Natural killer cell (primary cell): ENCODE results near the gene PDE9A. TPM values are rescaled to one million over a fixed set of nuclear protein-coding genes. Genes with fewer than 3 reads are reported as not detected.

Source experiments
- ATAC-seq, 3 donors: fragments of 150-1000 bp in 2 of 3; fragments of 200-7000 bp in 1 of 3; cut with Tn5 transposase; 1 replicate in 1 of 3; 2 replicates in 2 of 3; pipeline ENCODE4 v1.10.0; 2021; ENCODE audit warnings: mild to moderate bottlenecking in 2 of 3, moderate library complexity in 2 of 3
- DNase-seq, 2 donors: peaks; one replicate each; pipeline versions ENCODE4 v3.0.0 to v3.0.0-alpha.2; 2013 to 2021; ENCODE audit warnings: mixed read lengths in 1 of 2
- H3K27ac ChIP-seq: one replicate; pipeline ENCODE4 v1.5.1; 2013; ENCODE audit warnings: mild to moderate bottlenecking, low read length
- H3K27me3 ChIP-seq: one replicate; pipeline ENCODE4 v1.6.1; 2013; ENCODE audit warnings: low read length; ENCODE audit not compliant: control insufficient read depth, insufficient read depth
- H3K36me3 ChIP-seq: one replicate; pipeline ENCODE4 v1.6.1; 2013; ENCODE audit warnings: low read length; ENCODE audit not compliant: control insufficient read depth, insufficient read depth
- H3K4me1 ChIP-seq: one replicate; pipeline ENCODE4 v1.6.1; 2013; ENCODE audit warnings: low read length; ENCODE audit not compliant: control insufficient read depth, insufficient read depth
- H3K4me3 ChIP-seq: one replicate; pipeline ENCODE4 v1.5.1; 2013; ENCODE audit warnings: low read length
- H3K9me3 ChIP-seq: one replicate; pipeline ENCODE4 v1.6.1; 2013; ENCODE audit warnings: low read length; ENCODE audit not compliant: control insufficient read depth, insufficient read depth
- H3K27ac Mint-ChIP-seq, 2 donors: one replicate each; pipeline ENCODE4 v1.8.0; 2022; ENCODE audit warnings: mild to moderate bottlenecking in 2 of 2, mixed read lengths in 2 of 2, moderate library complexity in 1 of 2
- H3K27me3 Mint-ChIP-seq, 2 donors: one replicate each; pipeline ENCODE4 v1.8.0; 2022; ENCODE audit warnings: low read depth in 2 of 2, mixed read lengths in 2 of 2
- H3K36me3 Mint-ChIP-seq: one replicate; pipeline ENCODE4 v1.8.0; 2022; ENCODE audit warnings: mixed read lengths
- H3K4me1 Mint-ChIP-seq, 2 donors: one replicate each; pipeline ENCODE4 v1.8.0; 2022; ENCODE audit warnings: mixed read lengths in 2 of 2
- H3K4me3 Mint-ChIP-seq: one replicate; pipeline ENCODE4 v1.8.0; 2022; ENCODE audit warnings: mild to moderate bottlenecking, moderate library complexity, mixed read lengths
- H3K9me3 Mint-ChIP-seq, 2 donors: one replicate each; pipeline ENCODE4 v1.8.0; 2022; ENCODE audit warnings: mixed read lengths in 2 of 2
- WGBS: methylation state at CpG from one replicate; pipeline ENCODE4 v1.1.7; 2013; ENCODE audit warnings: missing lambda C conversion rate; ENCODE audit not compliant: insufficient coverage; 5-methylcytosine and 5-hydroxymethylcytosine counted together
- intact Hi-C: fragments of 100-400 bp; cut with micrococcal nuclease; formaldehyde crosslinking; loops from one replicate; pipeline ENCODE4 v1.14.2; 2022
- total RNA-seq, 4 donors: library from RNA; stranded (reverse); fragments of 120-200 nt in 1 of 4; gene quantifications; one replicate each; pipeline versions ENCODE4 v1.2.3 to v1.2.4, GENCODE V29; 2013 to 2022
- TF ChIP-seq, protein P1 (sequence below): fragments of 200-600 bp; IDR thresholded peaks from one replicate; pipeline ENCODE4 v1.8.0; 2022; ENCODE audit warnings: antibody characterized with exemption

The PDE9A gene
- total RNA-seq, 3 donors from 2014 or later (not counting 1 experiment from before 2014, with no cell fraction given) = 1.0 to 4.1 (median 1.2) TPM

DNA sequence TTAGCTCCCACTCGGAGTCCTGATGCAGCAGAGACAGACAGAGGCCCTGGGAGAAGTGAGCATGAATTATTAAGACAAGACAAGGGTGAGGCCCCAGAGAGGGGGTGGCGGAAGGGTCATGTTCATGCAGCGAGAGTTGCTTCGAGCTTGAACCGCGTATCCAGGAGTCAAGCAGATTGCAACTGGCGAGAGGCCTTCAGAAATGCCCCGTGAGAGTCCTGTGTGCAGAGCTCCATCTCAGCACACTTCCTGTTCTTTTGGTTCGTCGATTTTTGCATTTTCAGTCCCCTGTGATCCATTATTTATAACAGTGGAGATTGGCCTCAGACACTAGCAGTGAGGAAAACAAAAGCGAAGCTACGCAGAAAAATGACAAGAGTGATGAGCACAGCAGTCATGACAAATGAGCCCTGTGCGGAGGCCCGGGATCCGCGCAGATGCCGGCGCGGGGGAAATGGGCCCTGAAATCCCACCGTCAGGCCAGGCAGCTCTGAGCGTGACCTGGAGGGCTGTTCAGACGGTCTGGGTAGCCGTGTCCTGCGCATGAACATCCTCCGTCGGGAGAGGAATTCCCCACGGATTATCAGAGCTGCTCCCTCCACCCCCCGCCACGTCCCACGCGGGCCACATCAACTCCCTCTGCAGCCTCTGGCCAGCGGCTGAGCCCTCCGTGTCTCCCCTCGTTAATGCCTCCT, 15.0 kb downstream of the PDE9A start:
- Mint-ChIP-seq H3K4me1 (no peaks in the 10 kb centered on the region), H3K4me3 (no peak overlapping the region), H3K27ac (no peak overlapping the region), H3K27me3 (peaks cover 0 to 6% of the 10 kb centered on the region in 2 donors), H3K9me3 (no peaks in the 10 kb centered on the region), H3K36me3 (no peaks in the 10 kb centered on the region)
- ATAC-seq (no peak), DNase-seq (no peak)
- no peaks in the 10 kb centered on the region for H3K36me3 ChIP-seq
- peaks cover 10% of the 10 kb centered on the region for H3K4me1 ChIP-seq
- H3K27ac ChIP-seq = no peak overlapping the region
- TF ChIP-seq, protein P1, sequence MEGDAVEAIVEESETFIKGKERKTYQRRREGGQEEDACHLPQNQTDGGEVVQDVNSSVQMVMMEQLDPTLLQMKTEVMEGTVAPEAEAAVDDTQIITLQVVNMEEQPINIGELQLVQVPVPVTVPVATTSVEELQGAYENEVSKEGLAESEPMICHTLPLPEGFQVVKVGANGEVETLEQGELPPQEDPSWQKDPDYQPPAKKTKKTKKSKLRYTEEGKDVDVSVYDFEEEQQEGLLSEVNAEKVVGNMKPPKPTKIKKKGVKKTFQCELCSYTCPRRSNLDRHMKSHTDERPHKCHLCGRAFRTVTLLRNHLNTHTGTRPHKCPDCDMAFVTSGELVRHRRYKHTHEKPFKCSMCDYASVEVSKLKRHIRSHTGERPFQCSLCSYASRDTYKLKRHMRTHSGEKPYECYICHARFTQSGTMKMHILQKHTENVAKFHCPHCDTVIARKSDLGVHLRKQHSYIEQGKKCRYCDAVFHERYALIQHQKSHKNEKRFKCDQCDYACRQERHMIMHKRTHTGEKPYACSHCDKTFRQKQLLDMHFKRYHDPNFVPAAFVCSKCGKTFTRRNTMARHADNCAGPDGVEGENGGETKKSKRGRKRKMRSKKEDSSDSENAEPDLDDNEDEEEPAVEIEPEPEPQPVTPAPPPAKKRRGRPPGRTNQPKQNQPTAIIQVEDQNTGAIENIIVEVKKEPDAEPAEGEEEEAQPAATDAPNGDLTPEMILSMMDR = no peak
- H3K9me3 ChIP-seq = no peaks in the 10 kb centered on the region
- no peaks in the 10 kb centered on the region for H3K27me3 ChIP-seq
- intact Hi-C loops = no loop called here
- 81% methylated on average over 34 of the region's 34 CpGs for WGBS
- H3K4me3 ChIP-seq = no peak overlapping the region

DNA sequence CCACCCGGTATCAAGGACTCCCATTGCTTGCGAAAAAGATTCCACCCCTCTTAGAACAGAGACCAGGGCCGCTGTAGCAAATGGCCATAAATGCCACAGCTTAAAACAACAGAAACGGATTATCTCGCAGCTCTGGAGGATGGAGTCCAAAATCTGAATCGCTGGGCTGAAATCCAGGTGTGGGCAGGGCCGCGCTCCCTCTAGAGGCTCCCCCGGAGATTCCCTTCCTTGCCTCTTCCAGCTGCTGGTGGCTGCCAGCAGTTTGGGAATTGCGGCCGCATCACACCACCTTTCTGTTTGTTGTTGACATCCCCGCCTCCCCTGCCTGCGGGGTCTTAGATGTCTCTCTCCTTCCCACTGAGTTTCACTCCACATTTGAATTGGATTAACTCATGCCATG, 15.6 kb downstream of the PDE9A start:
- no peaks in the 10 kb centered on the region for H3K4me1 Mint-ChIP-seq
- WGBS = 93% methylated on average over 13 of the region's 13 CpGs
- H3K27me3 ChIP-seq = no peaks in the 10 kb centered on the region
- no peak overlapping the region for H3K27ac Mint-ChIP-seq
- H3K36me3 Mint-ChIP-seq = no peaks in the 10 kb centered on the region
- TF ChIP-seq, protein P1 = no peak
- H3K9me3 ChIP-seq = no peaks in the 10 kb centered on the region
- H3K27ac ChIP-seq = no peak overlapping the region
- peaks cover 0 to 6% of the 10 kb centered on the region in 2 donors for H3K27me3 Mint-ChIP-seq
- ATAC-seq (no peak), DNase-seq (no peak)
- H3K36me3 ChIP-seq = no peaks in the 10 kb centered on the region
- H3K4me1 ChIP-seq = peaks cover 10% of the 10 kb centered on the region
- H3K9me3 Mint-ChIP-seq = no peaks in the 10 kb centered on the region
- H3K4me3 ChIP-seq = no peak overlapping the region
- no peak overlapping the region for H3K4me3 Mint-ChIP-seq
- intact Hi-C loops = no loop called here

DNA sequence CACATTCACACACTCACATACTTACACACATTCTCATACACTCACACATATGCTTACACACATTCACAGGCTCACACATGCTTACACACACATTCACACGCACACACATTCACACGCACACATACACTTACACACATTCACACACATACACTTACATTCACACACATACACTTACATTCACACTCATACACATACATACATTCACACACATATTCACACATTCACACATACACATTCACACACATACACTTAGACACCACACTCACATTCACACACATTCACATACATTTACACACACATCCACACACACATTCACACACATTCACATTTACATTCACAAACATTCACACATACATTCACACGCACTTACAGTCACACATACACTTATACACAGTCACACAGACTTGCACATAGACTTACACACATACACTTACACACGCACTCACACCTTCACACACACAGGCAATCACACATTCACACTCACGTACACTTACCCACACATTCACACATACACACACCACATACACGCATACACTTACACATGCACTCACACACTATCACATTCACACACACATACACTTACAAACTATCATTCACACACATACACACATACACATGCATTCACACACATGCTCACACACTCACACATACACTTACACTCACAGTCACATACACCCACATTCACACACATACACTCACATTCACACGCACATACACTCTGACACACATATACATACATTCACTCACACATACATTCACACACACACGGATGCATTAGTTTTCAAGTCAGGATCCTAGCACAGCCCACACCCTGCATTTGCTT, 16.8 kb downstream of the PDE9A start:
- Histone ChIP-seq H3K36me3 (no peaks in the 10 kb centered on the region), H3K27me3 (no peaks in the 10 kb centered on the region), H3K4me1 (peaks cover 10% of the 10 kb centered on the region), H3K4me3 (no peak overlapping the region), H3K27ac (no peak overlapping the region), H3K9me3 (no peaks in the 10 kb centered on the region)
- WGBS = 82% methylated on average over 8 of the region's 8 CpGs
- Mint-ChIP-seq H3K36me3 (no peaks in the 10 kb centered on the region), H3K4me1 (no peaks in the 10 kb centered on the region), H3K27me3 (peaks cover 2 to 5% of the 10 kb centered on the region in 2 donors), H3K4me3 (no peak overlapping the region), H3K9me3 (no peaks in the 10 kb centered on the region), H3K27ac (no peak overlapping the region)
- no peak for DNase-seq
- no peak for ATAC-seq
- TF ChIP-seq, protein P1 = no peak
- intact Hi-C loops = no loop called here
